GM12872 (cell line): ENCODE results near the gene PTGER4.

Experiments
- TF ChIP-seq, protein P1 (sequence below): IDR thresholded peaks from 3 replicates; pipeline ENCODE4 v1.5.1; 2011; ENCODE audit warnings: low read depth, mild to moderate bottlenecking, low read length, moderate library complexity; ENCODE audit not compliant: insufficient read depth

Gene PTGER4

DNA sequence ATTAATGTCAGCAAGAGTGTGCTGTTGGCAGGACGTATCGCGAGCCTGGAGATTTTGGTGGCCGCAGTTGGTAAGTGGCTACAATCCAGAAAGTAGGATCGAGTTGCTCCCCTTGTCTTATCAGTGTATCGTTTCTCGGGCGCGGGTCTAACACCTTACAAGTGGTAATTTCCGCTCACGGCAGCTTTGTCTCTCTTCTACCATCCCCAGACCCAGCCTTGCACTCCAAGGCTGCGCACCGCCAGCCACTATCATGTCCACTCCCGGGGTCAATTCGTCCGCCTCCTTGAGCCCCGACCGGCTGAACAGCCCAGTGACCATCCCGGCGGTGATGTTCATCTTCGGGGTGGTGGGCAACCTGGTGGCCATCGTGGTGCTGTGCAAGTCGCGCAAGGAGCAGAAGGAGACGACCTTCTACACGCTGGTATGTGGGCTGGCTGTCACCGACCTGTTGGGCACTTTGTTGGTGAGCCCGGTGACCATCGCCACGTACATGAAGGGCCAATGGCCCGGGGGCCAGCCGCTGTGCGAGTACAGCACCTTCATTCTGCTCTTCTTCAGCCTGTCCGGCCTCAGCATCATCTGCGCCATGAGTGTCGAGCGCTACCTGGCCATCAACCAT is 1.1 kb downstream of the PTGER4 start:
- TF ChIP-seq, protein P1, sequence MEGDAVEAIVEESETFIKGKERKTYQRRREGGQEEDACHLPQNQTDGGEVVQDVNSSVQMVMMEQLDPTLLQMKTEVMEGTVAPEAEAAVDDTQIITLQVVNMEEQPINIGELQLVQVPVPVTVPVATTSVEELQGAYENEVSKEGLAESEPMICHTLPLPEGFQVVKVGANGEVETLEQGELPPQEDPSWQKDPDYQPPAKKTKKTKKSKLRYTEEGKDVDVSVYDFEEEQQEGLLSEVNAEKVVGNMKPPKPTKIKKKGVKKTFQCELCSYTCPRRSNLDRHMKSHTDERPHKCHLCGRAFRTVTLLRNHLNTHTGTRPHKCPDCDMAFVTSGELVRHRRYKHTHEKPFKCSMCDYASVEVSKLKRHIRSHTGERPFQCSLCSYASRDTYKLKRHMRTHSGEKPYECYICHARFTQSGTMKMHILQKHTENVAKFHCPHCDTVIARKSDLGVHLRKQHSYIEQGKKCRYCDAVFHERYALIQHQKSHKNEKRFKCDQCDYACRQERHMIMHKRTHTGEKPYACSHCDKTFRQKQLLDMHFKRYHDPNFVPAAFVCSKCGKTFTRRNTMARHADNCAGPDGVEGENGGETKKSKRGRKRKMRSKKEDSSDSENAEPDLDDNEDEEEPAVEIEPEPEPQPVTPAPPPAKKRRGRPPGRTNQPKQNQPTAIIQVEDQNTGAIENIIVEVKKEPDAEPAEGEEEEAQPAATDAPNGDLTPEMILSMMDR = 0 out of 3 replicates have a peak, but pooled peaks have one; percentile 37

DNA sequence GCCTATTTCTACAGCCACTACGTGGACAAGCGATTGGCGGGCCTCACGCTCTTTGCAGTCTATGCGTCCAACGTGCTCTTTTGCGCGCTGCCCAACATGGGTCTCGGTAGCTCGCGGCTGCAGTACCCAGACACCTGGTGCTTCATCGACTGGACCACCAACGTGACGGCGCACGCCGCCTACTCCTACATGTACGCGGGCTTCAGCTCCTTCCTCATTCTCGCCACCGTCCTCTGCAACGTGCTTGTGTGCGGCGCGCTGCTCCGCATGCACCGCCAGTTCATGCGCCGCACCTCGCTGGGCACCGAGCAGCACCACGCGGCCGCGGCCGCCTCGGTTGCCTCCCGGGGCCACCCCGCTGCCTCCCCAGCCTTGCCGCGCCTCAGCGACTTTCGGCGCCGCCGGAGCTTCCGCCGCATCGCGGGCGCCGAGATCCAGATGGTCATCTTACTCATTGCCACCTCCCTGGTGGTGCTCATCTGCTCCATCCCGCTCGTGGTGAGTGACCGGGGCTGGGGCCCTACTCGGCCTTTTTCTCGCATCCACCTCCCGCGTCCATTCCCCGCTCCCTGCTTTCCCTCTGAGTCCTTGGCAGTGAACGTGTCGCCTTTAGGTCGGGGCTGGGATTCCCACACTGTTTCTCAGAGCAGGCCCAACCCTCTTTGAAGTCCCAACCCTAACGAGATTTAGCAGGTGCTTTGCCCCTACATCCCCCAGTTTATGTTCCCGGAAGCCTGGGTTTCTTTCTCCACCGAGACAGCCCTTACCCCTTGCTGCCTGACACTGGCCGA is 1.8 kb downstream of the PTGER4 start:
- TF ChIP-seq, protein P1 = no peak

DNA sequence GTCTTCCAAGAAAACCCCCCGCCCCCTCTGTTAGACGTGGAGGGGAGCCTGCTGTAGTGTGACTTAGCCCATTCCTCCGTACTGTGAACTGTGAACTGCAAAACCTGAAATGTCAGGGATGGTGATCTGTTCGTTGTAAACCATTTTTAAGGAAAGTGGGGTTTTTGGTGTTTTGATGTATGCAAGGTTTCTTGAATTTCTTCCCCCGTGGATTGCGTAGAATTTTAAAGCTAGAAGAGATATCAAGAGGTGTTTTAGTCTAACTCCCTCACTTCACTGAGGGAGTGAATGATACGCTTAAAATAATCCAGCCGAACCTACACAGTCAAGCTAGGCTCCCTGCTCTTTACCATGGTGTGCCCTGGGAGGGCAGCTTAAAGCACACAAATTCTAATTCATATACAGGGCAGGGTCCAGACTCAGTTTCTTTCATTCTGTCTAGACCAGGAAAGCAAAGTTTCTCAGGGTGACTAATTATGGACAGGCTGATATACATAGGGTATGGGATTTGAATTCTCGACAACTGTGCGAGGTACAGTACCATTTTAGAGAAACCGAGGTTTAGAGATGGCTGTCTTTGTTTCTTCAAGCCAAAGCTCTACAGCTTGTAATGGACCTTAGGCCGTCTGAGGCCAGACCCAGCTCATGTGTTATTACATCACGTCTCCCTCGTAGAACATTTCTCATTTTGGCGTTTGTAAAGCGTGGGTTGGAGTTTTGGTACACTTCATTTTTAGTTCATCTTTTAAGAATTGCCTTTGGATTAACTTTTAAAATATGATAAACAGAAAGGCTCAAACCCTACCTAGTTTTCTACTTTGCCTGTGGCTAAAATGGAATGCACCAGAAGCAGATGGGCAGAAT is 2.7 kb downstream of the PTGER4 start:
- TF ChIP-seq, protein P1 = no peak

DNA sequence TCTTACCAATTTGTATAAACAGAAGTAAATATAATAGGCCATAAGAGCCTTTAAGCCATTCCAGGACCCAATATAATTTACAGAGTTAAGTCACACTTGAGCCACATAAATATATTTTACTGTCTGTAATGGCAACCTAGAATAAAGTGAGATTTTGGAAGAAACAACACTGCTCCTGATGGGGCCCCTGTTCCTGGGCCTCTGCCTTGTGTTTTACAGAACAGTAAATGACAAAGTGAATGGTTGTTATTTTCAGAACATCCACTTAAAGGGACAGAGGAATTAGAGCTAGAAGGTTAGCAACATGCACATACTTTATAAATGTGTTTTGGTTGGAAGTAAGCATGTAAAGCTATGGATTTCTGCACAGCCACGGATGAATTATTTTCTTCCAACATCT is 3.6 kb downstream of the PTGER4 start:
- TF ChIP-seq, protein P1 = no peak

DNA sequence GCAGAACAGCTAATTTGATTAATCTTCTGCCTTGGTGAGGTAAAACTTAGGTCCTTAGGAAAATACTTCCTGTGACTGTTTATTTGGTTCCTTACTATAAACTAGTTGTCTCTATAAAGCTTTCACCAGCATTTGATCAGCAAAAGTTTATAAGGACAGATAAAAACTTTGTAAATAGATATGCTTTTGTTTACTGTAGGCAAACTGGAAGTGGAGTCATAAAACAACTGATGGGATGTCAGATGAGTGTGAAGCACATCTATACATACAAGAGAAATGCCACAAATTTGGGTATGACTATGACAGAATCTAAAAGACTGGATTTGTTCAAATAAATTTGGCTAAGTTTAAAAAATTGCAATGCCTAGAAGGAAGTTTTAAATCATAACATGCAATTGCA is 5.5 kb downstream of the PTGER4 start:
- TF ChIP-seq, protein P1 = no peak

DNA sequence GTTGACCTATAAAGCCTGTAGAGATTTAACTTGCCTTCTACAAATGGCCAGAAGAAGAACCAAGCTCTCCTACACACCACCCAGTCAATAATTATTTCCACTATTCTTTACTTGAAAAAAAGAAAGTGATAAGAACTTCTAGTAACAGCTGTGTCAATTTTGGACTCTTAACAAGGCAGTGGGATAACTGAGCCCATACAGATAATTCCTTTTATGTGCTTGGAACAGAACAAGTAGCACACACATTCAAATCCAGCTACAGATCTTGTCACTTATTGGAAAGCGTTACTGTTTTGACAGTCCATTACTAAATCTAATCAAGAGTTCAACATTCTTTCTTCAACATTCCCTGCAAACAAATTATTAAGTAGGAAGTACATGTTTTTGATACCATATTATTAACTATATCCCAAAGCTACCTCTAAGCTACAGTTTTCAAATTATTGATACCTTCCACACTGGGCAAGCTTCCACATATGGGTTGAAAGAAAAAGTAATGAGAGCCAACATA is 6.3 kb downstream of the PTGER4 start:
- TF ChIP-seq, protein P1 = no peak

DNA sequence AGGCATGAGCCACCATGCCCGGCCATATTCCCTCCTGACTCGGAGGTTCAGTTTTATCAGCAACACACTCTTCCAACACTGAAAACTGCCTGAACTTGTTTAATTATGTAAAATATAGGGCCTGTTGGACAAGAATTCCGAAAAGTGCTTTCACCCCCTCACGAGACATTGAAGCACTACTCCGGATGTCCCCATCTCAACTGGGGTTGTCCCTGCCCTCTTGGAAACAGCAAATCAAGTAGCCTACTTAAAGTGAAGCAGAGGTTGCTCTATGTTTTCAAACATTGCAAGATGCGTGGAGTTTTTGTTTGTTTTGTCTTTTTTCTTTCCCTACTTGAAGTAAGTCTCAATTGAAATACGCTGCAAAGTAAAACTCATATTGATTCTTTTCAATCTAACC is 7.6 kb downstream of the PTGER4 start:
- TF ChIP-seq, protein P1 = no peak
